SK-N-SH (cell line): ENCODE results near the gene LCN15. TPM values are rescaled to one million over a fixed set of nuclear protein-coding genes. Genes with fewer than 3 reads are reported as not detected.

ENCODE experiments used
- CTCF ChIA-PET: fragments of 300-600, 350-600 bp; formaldehyde crosslinking; extraction: SDS; loops from one replicate; lab custom pipeline; 2021; lab: Yijun Ruan, JAX
- POLR2A ChIA-PET: fragments of 350-600 bp; sonication (Branson Sonifier 250); formaldehyde crosslinking; extraction: SDS; loops from one replicate; lab custom pipeline; 2020; ENCODE audit warnings: antibody characterized with exemption, inconsistent platforms; lab: Yijun Ruan, JAX
- DNase-seq: peaks from one replicate; pipeline ENCODE4 v3.0.0; 2012
- H2AFZ ChIP-seq: fragments of 200-600 bp; sonication (generic); 2 replicates; pipeline ENCODE4 v1.8.1; 2016; ENCODE audit warnings: antibody characterized with exemption, mild to moderate bottlenecking, low read depth
- H3F3A ChIP-seq: fragments of 200-600 bp; sonication (generic); replicated peaks from 2 replicates; pipeline ENCODE3; 2016; ENCODE audit warnings: antibody characterized with exemption, mild to moderate bottlenecking; ENCODE audit not compliant: insufficient read depth
- H3K27ac ChIP-seq, 2 experiments: fragments of 200-500 bp in 1 of 2; fragments of 200-600 bp in 1 of 2; sonication (Bioruptor generic) in 1 of 2; sonication (generic), shearing (Covaris generic) in 1 of 2; 2 replicates each; pipeline versions ENCODE4 v1.5.1 to v1.6.1; 2014 to 2016; ENCODE audit warnings: low read depth in 2 of 2, inconsistent platforms in 1 of 2, low read length in 1 of 2, mild to moderate bottlenecking in 1 of 2, mixed read lengths in 1 of 2
- H3K27me3 ChIP-seq: fragments of 200-600 bp; sonication (generic), shearing (Covaris generic); 2 replicates; pipeline ENCODE4 v1.6.1; 2016; ENCODE audit warnings: mixed run types; ENCODE audit not compliant: insufficient read depth
- H3K36me3 ChIP-seq, 2 experiments: fragments of 200-500 bp in 1 of 2; fragments of 200-600 bp in 1 of 2; sonication (Bioruptor generic) in 1 of 2; sonication (generic) in 1 of 2; replicated peaks in 1 of 2; 2 replicates each; pipeline versions ENCODE3 to v1.5.1; 2014 to 2016; ENCODE audit warnings: low read length in 1 of 2, mild to moderate bottlenecking in 1 of 2; ENCODE audit not compliant: insufficient read depth in 2 of 2, control insufficient read depth in 1 of 2
- H3K4me1 ChIP-seq, 2 experiments: fragments of 200-500 bp in 1 of 2; fragments of 200-600 bp in 1 of 2; sonication (Bioruptor generic) in 1 of 2; sonication (generic), shearing (Covaris generic) in 1 of 2; 2 replicates each; pipeline versions ENCODE4 v1.5.1 to v1.6.1; 2014 to 2016; ENCODE audit warnings: low read depth in 1 of 2, low read length in 1 of 2, mixed run types in 1 of 2; ENCODE audit not compliant: insufficient read depth in 2 of 2, control insufficient read depth in 1 of 2
- H3K4me2 ChIP-seq: fragments of 200-600 bp; sonication (generic), shearing (Covaris generic); 2 replicates; pipeline ENCODE4 v1.6.1; 2017; ENCODE audit warnings: mixed run types
- H3K4me3 ChIP-seq, 2 experiments: fragments of 200-500 bp in 1 of 2; fragments of 200-600 bp in 1 of 2; sonication (Bioruptor generic) in 1 of 2; sonication (generic), shearing (Covaris generic) in 1 of 2; 2 replicates each; pipeline versions ENCODE4 v1.5.1 to v1.8.1; 2014 to 2016; ENCODE audit warnings: low read depth in 2 of 2, inconsistent platforms in 1 of 2, low read length in 1 of 2, mild to moderate bottlenecking in 1 of 2, mixed read lengths in 1 of 2, moderate library complexity in 1 of 2
- H3K79me2 ChIP-seq: fragments of 200-600 bp; sonication (generic); 2 replicates; pipeline ENCODE4 v1.8.1; 2017; ENCODE audit warnings: mild to moderate bottlenecking; ENCODE audit not compliant: insufficient read depth
- H3K9ac ChIP-seq: fragments of 200-600 bp; sonication (generic); 2 replicates; pipeline ENCODE4 v1.6.1; 2017; ENCODE audit warnings: mixed run types
- H3K9me2 ChIP-seq: fragments of 200-600 bp; sonication (generic); 2 replicates; pipeline ENCODE4 v1.6.1; 2017; ENCODE audit warnings: mixed run types
- H3K9me3 ChIP-seq: fragments of 200-600 bp; sonication (generic); 2 replicates; pipeline ENCODE4 v1.6.1; 2017; ENCODE audit warnings: mixed run types, mild to moderate bottlenecking, moderate library complexity
- H4K20me1 ChIP-seq: fragments of 200-600 bp; sonication (generic); 2 replicates; pipeline ENCODE4 v1.6.1; 2017; ENCODE audit warnings: mild to moderate bottlenecking, mixed run types; ENCODE audit not compliant: insufficient read depth
- CHD2 ChIP-seq: fragments of 150-350 bp; IDR thresholded peaks from 2 replicates; pipeline ENCODE4 v1.6.1; 2018; ENCODE audit warnings: low read length; ENCODE audit not compliant: partially characterized antibody
- ELF1 ChIP-seq: IDR thresholded peaks from 2 replicates; pipeline ENCODE4 v1.4.0; 2012
- EP300 ChIP-seq, 2 experiments: IDR thresholded peaks; 2 replicates each; pipeline versions ENCODE4 v1.4.0 to v1.6.1; 2012; ENCODE audit warnings: borderline replicate concordance in 1 of 2, low read depth in 1 of 2, low read length in 1 of 2
- FOSL2 ChIP-seq: IDR thresholded peaks from 2 replicates; pipeline ENCODE4 v1.4.0; 2012; ENCODE audit warnings: low read depth, mild to moderate bottlenecking, moderate library complexity, borderline replicate concordance
- FOXJ3 ChIP-seq: sonication (generic); formaldehyde crosslinking; IDR thresholded peaks from 2 replicates; pipeline ENCODE4 v1.5.1; 2020; ENCODE audit warnings: mild to moderate bottlenecking, missing genetic modification reagents
- FOXM1 ChIP-seq: IDR thresholded peaks from 2 replicates; pipeline ENCODE4 v1.4.0; 2012; ENCODE audit warnings: low read depth, mild to moderate bottlenecking
- GABPA ChIP-seq: IDR thresholded peaks from 2 replicates; pipeline ENCODE4 v1.4.0; 2012; ENCODE audit warnings: low read depth, mild to moderate bottlenecking
- GATA2 ChIP-seq: sonication (generic); formaldehyde crosslinking; IDR thresholded peaks from 2 replicates; pipeline ENCODE4 v1.5.0; 2020; ENCODE audit warnings: mild to moderate bottlenecking, missing genetic modification reagents
- JUND ChIP-seq: IDR thresholded peaks from 2 replicates; pipeline ENCODE4 v1.4.0; 2012
- MXI1 ChIP-seq: IDR thresholded peaks from 2 replicates; pipeline ENCODE4 v1.6.1; 2012; ENCODE audit warnings: mild to moderate bottlenecking, low read depth, low read length, improper control_type of control experiment
- NRF1 ChIP-seq: IDR thresholded peaks from 2 replicates; pipeline ENCODE4 v1.6.1; 2012; ENCODE audit warnings: low read depth, mild to moderate bottlenecking, low read length
- REST ChIP-seq: IDR thresholded peaks from 2 replicates; pipeline ENCODE4 v1.6.1; 2012; ENCODE audit warnings: mild to moderate bottlenecking, low read depth, low read length, moderate library complexity
- RFX5 ChIP-seq: IDR thresholded peaks from 2 replicates; pipeline ENCODE4 v1.6.1; 2012; ENCODE audit warnings: mild to moderate bottlenecking, improper control_type of control experiment, low read length
- RXRA ChIP-seq: IDR thresholded peaks from 2 replicates; pipeline ENCODE4 v1.4.0; 2012; ENCODE audit warnings: low read depth, mild to moderate bottlenecking, borderline replicate concordance
- SMC3 ChIP-seq: IDR thresholded peaks from 2 replicates; pipeline ENCODE4 v1.6.1; 2012; ENCODE audit warnings: low read depth, low read length, improper control_type of control experiment
- TAF1 ChIP-seq: IDR thresholded peaks from 2 replicates; pipeline ENCODE4 v1.6.1; 2012; ENCODE audit warnings: low read depth, mild to moderate bottlenecking, low read length, moderate library complexity, borderline replicate concordance
- TCF12 ChIP-seq: IDR thresholded peaks from 2 replicates; pipeline ENCODE4 v1.4.0; 2012
- USF1 ChIP-seq: IDR thresholded peaks from 2 replicates; pipeline ENCODE4 v1.4.0; 2012; ENCODE audit warnings: low read depth, borderline replicate concordance
- YY1 ChIP-seq: IDR thresholded peaks from 2 replicates; pipeline ENCODE4 v1.4.0; 2012; ENCODE audit warnings: low read depth, mild to moderate bottlenecking
- WGBS: methylation state at CpG from one replicate; pipeline ENCODE4 v1.1.6; 2017; ENCODE audit warnings: low lambda C conversion rate; 5-methylcytosine and 5-hydroxymethylcytosine counted together
- polyA plus RNA-seq, 3 experiments: library from polyadenylated mRNA; depleted of rRNA; stranded (reverse); fragments of >200 nt; gene quantifications; 2 replicates each; pipeline ENCODE4 v1.2.3, GENCODE V29; 2012
- TF ChIP-seq, protein P1 (sequence below): fragments of 200-600 bp; sonication (generic); IDR thresholded peaks from 2 replicates; pipeline ENCODE4 v1.6.1; 2017; ENCODE audit warnings: antibody characterized with exemption, mild to moderate bottlenecking, moderate library complexity

Gene LCN15
- polyA plus RNA-seq, 1 of the 3 experiments (the other 2 are of a cell fraction): 0.08 TPM

DNA sequence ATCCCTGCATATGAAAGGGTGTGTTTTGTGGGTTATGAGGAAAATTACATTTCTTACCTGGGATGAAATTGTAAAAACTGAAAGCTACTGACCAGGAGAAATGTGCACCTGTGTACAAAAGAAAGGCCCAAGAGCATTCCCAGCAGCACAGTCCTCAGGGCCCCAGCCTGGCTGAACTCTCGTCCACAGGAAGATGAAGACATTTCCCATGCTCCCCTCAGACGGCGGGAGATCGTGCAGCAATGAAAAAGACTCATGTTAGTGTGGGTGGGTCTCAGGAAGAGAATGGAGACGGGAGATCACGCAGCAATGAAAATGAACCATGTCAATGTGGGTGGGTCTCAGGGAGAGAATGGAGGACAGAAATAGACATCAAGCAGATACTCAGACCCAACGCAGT lies 12.6 kb upstream of the LCN15 start:
- 64% methylated on average over 7 of the region's 7 CpGs for WGBS
- CTCF ChIA-PET: interaction anchor here (0.8 to 8.8 kb wide), 6 partner anchors 10 to 259 kb away, joined by 3 to 57 read pairs (median 11); partner anchors contain the start of genes ABCA2 and LCN8

More for the DNA sequence above, 12.6 kb upstream of the LCN15 start:
- no peaks in the 10 kb centered on the region for H3K9me3 ChIP-seq
- no peak overlapping the region for H3K27ac ChIP-seq
- H3K4me2 ChIP-seq: no peak overlapping the region
- no peak for TF ChIP-seq SMC3
- TF ChIP-seq RFX5: no peak
- no peak for TF ChIP-seq RXRA
- no peak for TF ChIP-seq FOXJ3 (CRISPR knock-in tag)
- no peak for TF ChIP-seq CHD2
- TF ChIP-seq USF1: no peak
- no peak for TF ChIP-seq EP300 (IDR thresholded peaks at IDR 0.05; ENCODE audit: borderline replicate concordance in 1 of 2, low read depth in 1 of 2, low read length in 1 of 2)
- no peak for TF ChIP-seq REST
- TF ChIP-seq FOSL2: no peak
- no peak for TF ChIP-seq YY1
- no peak for TF ChIP-seq NRF1
- TF ChIP-seq TAF1: no peak
- TF ChIP-seq, protein P1, sequence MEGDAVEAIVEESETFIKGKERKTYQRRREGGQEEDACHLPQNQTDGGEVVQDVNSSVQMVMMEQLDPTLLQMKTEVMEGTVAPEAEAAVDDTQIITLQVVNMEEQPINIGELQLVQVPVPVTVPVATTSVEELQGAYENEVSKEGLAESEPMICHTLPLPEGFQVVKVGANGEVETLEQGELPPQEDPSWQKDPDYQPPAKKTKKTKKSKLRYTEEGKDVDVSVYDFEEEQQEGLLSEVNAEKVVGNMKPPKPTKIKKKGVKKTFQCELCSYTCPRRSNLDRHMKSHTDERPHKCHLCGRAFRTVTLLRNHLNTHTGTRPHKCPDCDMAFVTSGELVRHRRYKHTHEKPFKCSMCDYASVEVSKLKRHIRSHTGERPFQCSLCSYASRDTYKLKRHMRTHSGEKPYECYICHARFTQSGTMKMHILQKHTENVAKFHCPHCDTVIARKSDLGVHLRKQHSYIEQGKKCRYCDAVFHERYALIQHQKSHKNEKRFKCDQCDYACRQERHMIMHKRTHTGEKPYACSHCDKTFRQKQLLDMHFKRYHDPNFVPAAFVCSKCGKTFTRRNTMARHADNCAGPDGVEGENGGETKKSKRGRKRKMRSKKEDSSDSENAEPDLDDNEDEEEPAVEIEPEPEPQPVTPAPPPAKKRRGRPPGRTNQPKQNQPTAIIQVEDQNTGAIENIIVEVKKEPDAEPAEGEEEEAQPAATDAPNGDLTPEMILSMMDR: no peak
- no peak for TF ChIP-seq GABPA
- TF ChIP-seq ELF1: no peak
- TF ChIP-seq TCF12: no peak
- TF ChIP-seq JUND: no peak
- TF ChIP-seq GATA2: no peak
- no peak for TF ChIP-seq FOXM1
- TF ChIP-seq MXI1: no peak
- TF ChIP-seq, all 33 proteins: peak for 0
- H4K20me1 ChIP-seq: no peaks in the 10 kb centered on the region
- no peak for DNase-seq
- H3K4me3 ChIP-seq: no peak overlapping the region
- H3F3A ChIP-seq: no peaks in the 10 kb centered on the region
- no peaks in the 10 kb centered on the region for H3K79me2 ChIP-seq
- H3K36me3 ChIP-seq: no peaks in the 10 kb centered on the region
- H3K27me3 ChIP-seq: peaks cover 42% of the 10 kb centered on the region
- H3K4me1 ChIP-seq: no peaks in the 10 kb centered on the region
- H2AFZ ChIP-seq: no peak overlapping the region
- no peaks in the 10 kb centered on the region for H3K9me2 ChIP-seq
- POLR2A ChIA-PET: no interaction called here
- H3K9ac ChIP-seq: no peak overlapping the region
